K562 (cell line): ENCODE measurements around the gene RREB1. TPM values are rescaled to one million over a fixed set of nuclear protein-coding genes. Genes with fewer than 3 reads are reported as not detected.
A peak's percentile ranks its signal among the peaks of the same experiment; 100 is the strongest.

Experiments used
- BHLHE40 ChIP-seq: IDR thresholded peaks from 2 replicates; pipeline ENCODE4 v1.6.1; 2011; ENCODE audit warnings: low read length, improper control_type of control experiment
- CCNT2 ChIP-seq: IDR thresholded peaks from 2 replicates; pipeline ENCODE4 v1.6.1; 2011; ENCODE audit warnings: borderline replicate concordance, low read depth, mild to moderate bottlenecking, moderate library complexity, mixed read lengths, low read length; ENCODE audit not compliant: insufficient read length; ENCODE audit errors: extremely low read depth
- CEBPB ChIP-seq: fragments of 450-650 bp; IDR thresholded peaks from 2 replicates; pipeline ENCODE4 v1.6.1; 2016; ENCODE audit warnings: missing genetic modification characterization, missing compliant biosample characterization
- CEBPG ChIP-seq, 3 experiments: fragments of 200-800 bp in 1 of 3; sonication (Bioruptor generic) in 1 of 3; sonication (generic) in 1 of 3; formaldehyde crosslinking in 1 of 3; IDR thresholded peaks in 2 of 3; conservative IDR thresholded peaks in 1 of 3; 2 replicates each; pipeline versions ENCODE4 v1.6.1 to v1.8.0; 2016 to 2022; ENCODE audit warnings: missing compliant biosample characterization in 2 of 3, missing genetic modification characterization in 2 of 3, mild to moderate bottlenecking in 1 of 3, missing genetic modification reagents in 1 of 3
- ETS2 ChIP-seq: IDR thresholded peaks from 2 replicates; pipeline ENCODE4 v1.6.1; 2016; ENCODE audit warnings: borderline replicate concordance, missing genetic modification characterization, mild to moderate bottlenecking, moderate library complexity, missing compliant biosample characterization; ENCODE audit not compliant: poor library complexity, severe bottlenecking
- KDM5B ChIP-seq: fragments of 200-600 bp; sonication (generic); IDR thresholded peaks from 2 replicates; pipeline ENCODE4 v1.6.1; 2012; ENCODE audit warnings: low read depth, mild to moderate bottlenecking, moderate library complexity, low read length, control low read depth, inconsistent platforms; ENCODE audit not compliant: insufficient replicate concordance
- MAFG ChIP-seq: fragments of 450-650 bp; conservative IDR thresholded peaks from 2 replicates; pipeline ENCODE4 v1.6.1; 2016; ENCODE audit warnings: missing genetic modification characterization, missing compliant biosample characterization
- MAFK ChIP-seq: IDR thresholded peaks from 2 replicates; pipeline ENCODE4 v1.6.1; 2011; ENCODE audit warnings: low read length, improper control_type of control experiment
- PTBP1 ChIP-seq: fragments of 200-400 bp; formaldehyde crosslinking; IDR thresholded peaks from 2 replicates; pipeline ENCODE4 v1.6.1; 2017; ENCODE audit warnings: low read depth, low read length
- RBBP5 ChIP-seq: fragments of 200-600 bp; sonication (generic); IDR thresholded peaks from 2 replicates; pipeline ENCODE4 v1.6.1; 2012; ENCODE audit warnings: borderline replicate concordance, mild to moderate bottlenecking, low read length, control low read depth, inconsistent platforms; ENCODE audit not compliant: insufficient read depth, poor library complexity, severe bottlenecking
- SIN3A ChIP-seq, 2 experiments: fragments of 150-350 bp in 1 of 2; IDR thresholded peaks; 2 replicates each; pipeline ENCODE4 v1.6.1; 2011 to 2016; ENCODE audit warnings: borderline replicate concordance in 2 of 2, low read depth in 2 of 2, low read length in 2 of 2, mild to moderate bottlenecking in 2 of 2, moderate library complexity in 2 of 2; ENCODE audit not compliant: control insufficient read depth in 1 of 2
- SUPT5H ChIP-seq: fragments of 450-650 bp; IDR thresholded peaks from 2 replicates; pipeline ENCODE4 v1.6.1; 2016
- TCF7 ChIP-seq: sonication (generic); IDR thresholded peaks from 2 replicates; pipeline ENCODE4 v1.6.1; 2016; ENCODE audit warnings: antibody characterized with exemption, borderline replicate concordance
- ZNF143 ChIP-seq: sonication (generic); formaldehyde crosslinking; IDR thresholded peaks from 2 replicates; pipeline ENCODE4 v1.9.0; 2022; ENCODE audit warnings: mild to moderate bottlenecking, missing genetic modification reagents
- polyA plus RNA-seq, 8 experiments: library from polyadenylated mRNA; depleted of rRNA in 4 of 8; stranded (reverse) in 5 of 8; unstranded in 3 of 8; fragments of >200 nt; fragmentation: Nextera tagmentation in 2 of 8; fragmentation: Illumina TruSeq in 1 of 8; extraction: Ambion mirVana in 2 of 8; extraction: Trizol in 1 of 8; gene quantifications; 2 replicates each; pipeline versions ENCODE4 v1.2.1 to v1.2.3, GENCODE V29; 2011 to 2014; ENCODE audit warnings: inconsistent platforms in 1 of 8, missing spikeins in 1 of 8
- total RNA-seq, 7 experiments: library from RNA; depleted of rRNA in 6 of 7; stranded (reverse); fragments of >200 nt in 6 of 7; fragmentation: Illumina TruSeq in 2 of 7; extraction: Trizol in 2 of 7; gene quantifications; 2 replicates each; pipeline versions ENCODE4 v1.2.1 to v1.2.3, GENCODE V29; 2011 to 2021; ENCODE audit warnings: low replicate concordance in 1 of 7
- TF ChIP-seq, protein P1 (sequence below), 2 experiments: fragments of 150-350 bp in 1 of 2; IDR thresholded peaks; 2 replicates each; pipeline ENCODE4 v1.6.1; 2012 to 2016; ENCODE audit warnings: low read depth in 2 of 2, low read length in 2 of 2, mild to moderate bottlenecking in 1 of 2, moderate library complexity in 1 of 2
- TF ChIP-seq, protein P2 (sequence below): fragments of 150-350 bp; conservative IDR thresholded peaks from 2 replicates; pipeline ENCODE4 v1.6.1; 2014; ENCODE audit warnings: low read length
- TF ChIP-seq, protein P3 (sequence below): IDR thresholded peaks from 3 replicates; pipeline ENCODE4 v1.6.1; 2011; ENCODE audit warnings: borderline replicate concordance, mild to moderate bottlenecking; ENCODE audit not compliant: insufficient read length, insufficient read depth

RREB1 gene
- total and polyA plus RNA-seq, 9 of the 15 experiments (the other 6 are each of a cell fraction or from before 2014, with no cell fraction given): 3.3 to 64.2 (median 19.3) TPM

DNA sequence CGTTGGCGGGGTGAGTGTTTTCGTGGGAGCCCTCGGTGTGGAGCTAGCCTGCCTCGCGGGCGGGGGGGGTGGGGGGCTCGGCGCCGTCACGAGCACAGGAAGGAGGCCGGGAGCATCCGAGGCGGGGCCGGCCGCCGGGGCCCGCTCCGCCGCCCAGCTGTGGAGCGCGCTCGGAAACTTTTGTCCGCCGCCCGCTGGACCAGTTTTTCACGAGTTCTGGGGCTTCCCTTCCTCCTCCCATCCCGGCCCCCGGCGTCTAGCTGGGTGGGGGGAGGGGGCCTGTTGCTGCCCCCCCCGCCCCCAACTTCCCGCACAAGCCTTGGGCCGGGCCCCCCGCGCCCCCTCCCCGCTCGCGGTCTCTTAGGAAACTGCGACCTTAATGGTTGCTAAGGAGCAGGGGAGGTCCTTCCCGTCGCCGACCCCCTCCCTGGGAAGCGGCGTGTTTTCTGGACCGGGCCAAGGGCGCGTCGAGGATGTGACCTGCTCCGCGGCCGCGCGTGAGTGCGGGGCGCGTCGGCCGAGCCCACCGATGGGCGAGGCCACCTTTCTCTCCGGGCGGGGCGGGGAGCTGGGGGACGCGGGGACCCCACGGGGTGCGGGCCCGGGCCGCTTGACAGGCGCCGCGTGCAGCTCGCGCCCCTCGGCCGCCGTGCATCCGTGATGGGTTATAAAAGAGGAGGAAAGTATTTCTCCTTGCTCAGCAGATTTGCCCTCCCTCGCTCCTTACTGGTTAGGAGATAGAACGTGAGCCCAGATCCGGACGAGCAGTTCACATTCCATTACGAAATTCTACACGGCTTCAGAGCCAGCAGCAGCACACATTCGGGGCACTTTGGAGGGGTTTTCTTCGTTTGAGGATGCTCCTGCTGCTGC lies 1.4 kb downstream of the RREB1 start (continued):
- TF ChIP-seq BHLHE40: peak; percentile 81
- peak; percentile 96 for TF ChIP-seq MAFK
- TF ChIP-seq ETS2 (tag): no peak
- TF ChIP-seq SUPT5H: no peak
- TF ChIP-seq, protein P1, sequence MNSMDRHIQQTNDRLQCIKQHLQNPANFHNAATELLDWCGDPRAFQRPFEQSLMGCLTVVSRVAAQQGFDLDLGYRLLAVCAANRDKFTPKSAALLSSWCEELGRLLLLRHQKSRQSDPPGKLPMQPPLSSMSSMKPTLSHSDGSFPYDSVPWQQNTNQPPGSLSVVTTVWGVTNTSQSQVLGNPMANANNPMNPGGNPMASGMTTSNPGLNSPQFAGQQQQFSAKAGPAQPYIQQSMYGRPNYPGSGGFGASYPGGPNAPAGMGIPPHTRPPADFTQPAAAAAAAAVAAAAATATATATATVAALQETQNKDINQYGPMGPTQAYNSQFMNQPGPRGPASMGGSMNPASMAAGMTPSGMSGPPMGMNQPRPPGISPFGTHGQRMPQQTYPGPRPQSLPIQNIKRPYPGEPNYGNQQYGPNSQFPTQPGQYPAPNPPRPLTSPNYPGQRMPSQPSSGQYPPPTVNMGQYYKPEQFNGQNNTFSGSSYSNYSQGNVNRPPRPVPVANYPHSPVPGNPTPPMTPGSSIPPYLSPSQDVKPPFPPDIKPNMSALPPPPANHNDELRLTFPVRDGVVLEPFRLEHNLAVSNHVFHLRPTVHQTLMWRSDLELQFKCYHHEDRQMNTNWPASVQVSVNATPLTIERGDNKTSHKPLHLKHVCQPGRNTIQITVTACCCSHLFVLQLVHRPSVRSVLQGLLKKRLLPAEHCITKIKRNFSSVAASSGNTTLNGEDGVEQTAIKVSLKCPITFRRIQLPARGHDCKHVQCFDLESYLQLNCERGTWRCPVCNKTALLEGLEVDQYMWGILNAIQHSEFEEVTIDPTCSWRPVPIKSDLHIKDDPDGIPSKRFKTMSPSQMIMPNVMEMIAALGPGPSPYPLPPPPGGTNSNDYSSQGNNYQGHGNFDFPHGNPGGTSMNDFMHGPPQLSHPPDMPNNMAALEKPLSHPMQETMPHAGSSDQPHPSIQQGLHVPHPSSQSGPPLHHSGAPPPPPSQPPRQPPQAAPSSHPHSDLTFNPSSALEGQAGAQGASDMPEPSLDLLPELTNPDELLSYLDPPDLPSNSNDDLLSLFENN (IDR thresholded peaks at IDR 0.05; ENCODE audit: low read depth in 2 of 2, low read length in 2 of 2): 0 out of 4 replicates have a peak, but pooled peaks of 1 of the 2 experiments have one; percentile 14
- TF ChIP-seq ZNF143 (CRISPR knock-in tag): no peak
- TF ChIP-seq, protein P2, sequence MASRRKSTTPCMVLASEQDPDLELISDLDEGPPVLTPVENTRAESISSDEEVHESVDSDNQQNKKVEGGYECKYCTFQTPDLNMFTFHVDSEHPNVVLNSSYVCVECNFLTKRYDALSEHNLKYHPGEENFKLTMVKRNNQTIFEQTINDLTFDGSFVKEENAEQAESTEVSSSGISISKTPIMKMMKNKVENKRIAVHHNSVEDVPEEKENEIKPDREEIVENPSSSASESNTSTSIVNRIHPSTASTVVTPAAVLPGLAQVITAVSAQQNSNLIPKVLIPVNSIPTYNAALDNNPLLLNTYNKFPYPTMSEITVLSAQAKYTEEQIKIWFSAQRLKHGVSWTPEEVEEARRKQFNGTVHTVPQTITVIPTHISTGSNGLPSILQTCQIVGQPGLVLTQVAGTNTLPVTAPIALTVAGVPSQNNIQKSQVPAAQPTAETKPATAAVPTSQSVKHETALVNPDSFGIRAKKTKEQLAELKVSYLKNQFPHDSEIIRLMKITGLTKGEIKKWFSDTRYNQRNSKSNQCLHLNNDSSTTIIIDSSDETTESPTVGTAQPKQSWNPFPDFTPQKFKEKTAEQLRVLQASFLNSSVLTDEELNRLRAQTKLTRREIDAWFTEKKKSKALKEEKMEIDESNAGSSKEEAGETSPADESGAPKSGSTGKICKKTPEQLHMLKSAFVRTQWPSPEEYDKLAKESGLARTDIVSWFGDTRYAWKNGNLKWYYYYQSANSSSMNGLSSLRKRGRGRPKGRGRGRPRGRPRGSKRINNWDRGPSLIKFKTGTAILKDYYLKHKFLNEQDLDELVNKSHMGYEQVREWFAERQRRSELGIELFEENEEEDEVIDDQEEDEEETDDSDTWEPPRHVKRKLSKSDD: no peak
- peak; percentile 59; the same call in 1 of the 2 replicates for TF ChIP-seq CEBPB (tag)
- TF ChIP-seq CCNT2: peak; percentile 35
- no peak for TF ChIP-seq TCF7
- TF ChIP-seq MAFG (tag): peak; percentile 91
- peak; percentile 3 for TF ChIP-seq KDM5B
- no peak for TF ChIP-seq PTBP1
- peak in 1 of 2 experiments; percentile 39; a peak in 2 of 4 replicates for TF ChIP-seq SIN3A (IDR thresholded peaks at IDR 0.05; ENCODE audit: borderline replicate concordance in 2 of 2, control insufficient read depth in 1 of 2, low read depth in 2 of 2, low read length in 2 of 2)
- TF ChIP-seq CEBPG (CRISPR knock-in tag; IDR thresholded peaks at IDR 0.05): 0 out of 2 replicates have a peak, but pooled peaks have one; percentile 31
- peak in 1 of 2 experiments; percentile 17; a peak in 1 of 4 replicates for TF ChIP-seq CEBPG (tag; conservative IDR thresholded peaks at IDR 0.05 in 1 of 2, IDR thresholded peaks at IDR 0.05 in 1 of 2)
- TF ChIP-seq RBBP5: peak; percentile 46
- TF ChIP-seq, protein P3, sequence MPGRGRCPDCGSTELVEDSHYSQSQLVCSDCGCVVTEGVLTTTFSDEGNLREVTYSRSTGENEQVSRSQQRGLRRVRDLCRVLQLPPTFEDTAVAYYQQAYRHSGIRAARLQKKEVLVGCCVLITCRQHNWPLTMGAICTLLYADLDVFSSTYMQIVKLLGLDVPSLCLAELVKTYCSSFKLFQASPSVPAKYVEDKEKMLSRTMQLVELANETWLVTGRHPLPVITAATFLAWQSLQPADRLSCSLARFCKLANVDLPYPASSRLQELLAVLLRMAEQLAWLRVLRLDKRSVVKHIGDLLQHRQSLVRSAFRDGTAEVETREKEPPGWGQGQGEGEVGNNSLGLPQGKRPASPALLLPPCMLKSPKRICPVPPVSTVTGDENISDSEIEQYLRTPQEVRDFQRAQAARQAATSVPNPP: no peak
